Breast epithelium (tissue), 4 donors: ENCODE measurements around the gene CDH20. TPM values are rescaled to one million over a fixed set of nuclear protein-coding genes. Genes with fewer than 3 reads are reported as not detected.
A peak's percentile ranks its signal among the peaks of the same experiment; 100 is the strongest.

Experiments used
- DNase-seq, 2 donors: peaks; one replicate each; pipeline ENCODE4 v3.0.0-alpha.2; 2019; ENCODE audit warnings: low spot score in 2 of 2
- H3K27ac ChIP-seq, 2 donors: fragments of 200-600 bp; sonication (generic) in 1 of 2; one replicate each; pipeline ENCODE4 v1.5.1; 2016 to 2019; ENCODE audit warnings: mild to moderate bottlenecking in 1 of 2
- H3K27me3 ChIP-seq, 2 donors: fragments of 200-600 bp; sonication (generic) in 1 of 2; one replicate each; pipeline versions ENCODE4 v1.5.1 to v1.6.0; 2017 to 2019; ENCODE audit warnings: control low read depth in 1 of 2, mild to moderate bottlenecking in 1 of 2
- H3K36me3 ChIP-seq: fragments of 200-600 bp; one replicate; pipeline ENCODE4 v1.5.1; 2019
- H3K4me1 ChIP-seq, 2 donors: fragments of 200-600 bp; sonication (generic); one replicate each; pipeline ENCODE4 v1.5.1; 2016 to 2019; ENCODE audit warnings: control low read depth in 1 of 2
- H3K4me3 ChIP-seq, 3 donors: fragments of 200-600 bp; sonication (generic); 1 replicate in 2 of 3; 2 replicates in 1 of 3; pipeline ENCODE4 v1.5.1; 2016 to 2019; ENCODE audit warnings: mild to moderate bottlenecking in 3 of 3, moderate library complexity in 2 of 3
- H3K9me3 ChIP-seq, 2 donors: fragments of 200-600 bp; sonication (generic) in 1 of 2; one replicate each; pipeline ENCODE4 v1.5.1; 2016 to 2019; ENCODE audit warnings: control low read depth in 1 of 2
- CTCF ChIP-seq, 3 donors: fragments of 450-650 bp; IDR thresholded peaks; one replicate each; pipeline ENCODE4 v1.5.1; 2016 to 2017; ENCODE audit warnings: antibody characterized with exemption in 3 of 3, mild to moderate bottlenecking in 3 of 3, moderate library complexity in 3 of 3
- POLR2A ChIP-seq: fragments of 450-650 bp; IDR thresholded peaks from one replicate; pipeline ENCODE4 v1.6.1; 2016; ENCODE audit warnings: antibody characterized with exemption, mild to moderate bottlenecking, moderate library complexity
- POLR2AphosphoS5 ChIP-seq, 3 donors: sonication (generic); formaldehyde crosslinking; IDR thresholded peaks; one replicate each; pipeline ENCODE4 v1.6.1; 2017; ENCODE audit warnings: antibody characterized with exemption in 3 of 3
- intact Hi-C: fragments of 100-400 bp; cut with DNase I; formaldehyde crosslinking; loops from one replicate; pipeline ENCODE4 v1.15.1; 2023; ENCODE audit warnings: low total_unique reads
- total RNA-seq, 3 donors: library from RNA; depleted of rRNA; stranded (reverse); fragments of >200 nt; gene quantifications; one replicate each; pipeline ENCODE4 v1.1.0, GENCODE V29; 2016

Gene CDH20
- total RNA-seq, 3 donors from 2014 or later: 0.66 to 18.1 (median 1.2) TPM

GRCh38 chr18:61292280-61293035 lies 40.8 kb upstream of the CDH20 start:
- intact Hi-C loops: no loop called here
- no peak for DNase-seq

GRCh38 chr18:61295153-61295552 lies 38.1 kb upstream of the CDH20 start:
- Histone ChIP-seq H3K4me1 (no peaks in the 10 kb centered on the region), H3K4me3 (no peak overlapping the region), H3K36me3 (no peaks in the 10 kb centered on the region), H3K9me3 (no peaks in the 10 kb centered on the region), H3K27ac (no peak overlapping the region), H3K27me3 (no peaks in the 10 kb centered on the region)
- DNase-seq: no peak
- intact Hi-C loops: loop anchor here (5.0 kb wide), 1 partner anchor 373 kb away; no protein-coding TSS in a partner anchor
- TF ChIP-seq POLR2AphosphoS5 (IDR thresholded peaks at IDR 0.05): no peak
- TF ChIP-seq CTCF (IDR thresholded peaks at IDR 0.05): no peak
- no peak for TF ChIP-seq POLR2A

More at GRCh38 chr18:61292280-61293035, 40.8 kb upstream of the CDH20 start:
- Histone ChIP-seq H3K4me3 (no peak overlapping the region), H3K36me3 (no peaks in the 10 kb centered on the region), H3K4me1 (no peaks in the 10 kb centered on the region), H3K9me3 (no peaks in the 10 kb centered on the region), H3K27me3 (no peaks in the 10 kb centered on the region), H3K27ac (no peak overlapping the region)
- TF ChIP-seq CTCF (IDR thresholded peaks at IDR 0.05) (no peak), POLR2A (no peak), POLR2AphosphoS5 (IDR thresholded peaks at IDR 0.05) (no peak)

GRCh38 chr18:61308004-61308403 lies 25.2 kb upstream of the CDH20 start:
- Histone ChIP-seq H3K4me3 (no peak overlapping the region), H3K27me3 (no peaks in the 10 kb centered on the region), H3K36me3 (no peaks in the 10 kb centered on the region), H3K9me3 (no peaks in the 10 kb centered on the region), H3K4me1 (no peaks in the 10 kb centered on the region), H3K27ac (no peak overlapping the region)
- intact Hi-C loops: no loop called here
- no peak for DNase-seq
- TF ChIP-seq POLR2AphosphoS5 (IDR thresholded peaks at IDR 0.05) (no peak), CTCF (IDR thresholded peaks at IDR 0.05) (no peak), POLR2A (no peak)

- no peaks in the 10 kb centered on the region for H3K9me3 ChIP-seq
- H3K27ac ChIP-seq: no peak overlapping the region
- no peaks in the 10 kb centered on the region for H3K27me3 ChIP-seq
- DNase-seq: no peak
- no peaks in the 10 kb centered on the region for H3K36me3 ChIP-seq
- H3K4me1 ChIP-seq: no peaks in the 10 kb centered on the region
- intact Hi-C loops: no loop called here
- H3K4me3 ChIP-seq: no peak overlapping the region
- TF ChIP-seq POLR2AphosphoS5 (IDR thresholded peaks at IDR 0.05): no peak
- TF ChIP-seq CTCF (IDR thresholded peaks at IDR 0.05): no peak
- TF ChIP-seq POLR2A: no peak
These were observed 24.3 kb upstream of the CDH20 start for GRCh38 chr18:61308795-61309393.

- Histone ChIP-seq H3K9me3 (peaks cover 0 to 9% of the 10 kb centered on the region in 2 donors), H3K27ac (no peak overlapping the region), H3K27me3 (no peaks in the 10 kb centered on the region), H3K36me3 (no peaks in the 10 kb centered on the region), H3K4me1 (no peaks in the 10 kb centered on the region), H3K4me3 (no peak overlapping the region)
- peak in 2 of 3 donors; percentile 17 to 37 for TF ChIP-seq CTCF (IDR thresholded peaks at IDR 0.05)
- TF ChIP-seq POLR2A: no peak
- DNase-seq: no peak
- intact Hi-C loops: no loop called here
These were observed 10.9 kb upstream of the CDH20 start for GRCh38 chr18:61322265-61322873.
